ENCODE data around the gene COPS4. TPM values are rescaled to one million over a fixed set of nuclear protein-coding genes. Genes with fewer than 3 reads are reported as not detected.
"Not testable (repeated sequence)": the region's sequence is repeated elsewhere in the genome, so short reads cannot be mapped to it uniquely, and the experiment has no call there.

Gene COPS4
- total RNA-seq, result 10 to 100 TPM; 28.9 to 29.3 TPM

- H3K36me3 Mint-ChIP-seq (ENCODE audit: insufficient read depth in 2 of 2), result peaks cover 0 to 2% of the 10 kb centered on the region in 2 donors
- peaks cover 30% of the 10 kb centered on the region for H3K4me1 Mint-ChIP-seq (ENCODE audit: low read depth)
- H3K4me3 Mint-ChIP-seq, result peak within 1 kb of the TSS; percentile 96 to 97
- H3K9me3 Mint-ChIP-seq, result no peaks in the 10 kb centered on the region
- ATAC-seq (replicated peaks in 1 of 2) (peak; percentile 98 to 99), DNase-seq (peak; percentile 94 to 97)
- H3K27me3 Mint-ChIP-seq (ENCODE audit: low read depth), result no peaks in the 10 kb centered on the region
- peak within 1 kb of the TSS; percentile 96 for H3K27ac Mint-ChIP-seq
Observed at GRCh38 chr4:83034630-83035494, at the start of gene COPS4. Gene COPS4, plus strand, starts transcription at chr4:83035183. Its CDS starts 42 bp downstream, at chr4:83035225.

- peaks cover 30% of the 10 kb centered on the region for H3K4me1 Mint-ChIP-seq (ENCODE audit: low read depth)
- ATAC-seq (replicated peaks in 1 of 2); H3K27ac Mint-ChIP-seq; DNase-seq; H3K27me3 Mint-ChIP-seq (ENCODE audit: low read depth); H3K9me3 Mint-ChIP-seq; H3K4me3 Mint-ChIP-seq: not testable (repeated sequence)
- peaks cover 3 to 15% of the 10 kb centered on the region in 2 donors for H3K36me3 Mint-ChIP-seq (ENCODE audit: insufficient read depth in 2 of 2)
Observed at GRCh38 chr4:82987519-82987918, 47.5 kb upstream of the COPS4 start.

GRCh38 chr4:82988323-82988832 is 46.6 kb upstream of the COPS4 start:
- H3K4me3 Mint-ChIP-seq, result no peak overlapping the region
- no peak overlapping the region for H3K27ac Mint-ChIP-seq
- H3K36me3 Mint-ChIP-seq (ENCODE audit: insufficient read depth in 2 of 2), result peaks cover 3 to 15% of the 10 kb centered on the region in 2 donors
- H3K4me1 Mint-ChIP-seq (ENCODE audit: low read depth), result peaks cover 32% of the 10 kb centered on the region
- H3K27me3 Mint-ChIP-seq (ENCODE audit: low read depth), result no peaks in the 10 kb centered on the region
- ATAC-seq (replicated peaks in 1 of 2) (no peak), DNase-seq (no peak)
- H3K9me3 Mint-ChIP-seq, result no peaks in the 10 kb centered on the region

- no peaks in the 10 kb centered on the region for H3K9me3 Mint-ChIP-seq
- H3K4me3 Mint-ChIP-seq, result peak overlapping the region; percentile 38 to 48
- H3K36me3 Mint-ChIP-seq (ENCODE audit: insufficient read depth in 2 of 2), result peaks cover 0 to 7% of the 10 kb centered on the region in 2 donors
- H3K27me3 Mint-ChIP-seq (ENCODE audit: low read depth), result no peaks in the 10 kb centered on the region
- ATAC-seq (replicated peaks in 1 of 2), result peak; percentile 65 to 74
- peak overlapping the region; percentile 28 for H3K27ac Mint-ChIP-seq
- peak in 1 of 2 donors; percentile 10 for DNase-seq
- peaks cover 27% of the 10 kb centered on the region for H3K4me1 Mint-ChIP-seq (ENCODE audit: low read depth)
Observed at GRCh38 chr4:82989575-82990429, 45.2 kb upstream of the COPS4 start.

- Mint-ChIP-seq H3K36me3 (ENCODE audit: insufficient read depth in 2 of 2) (peaks cover 0 to 6% of the 10 kb centered on the region in 2 donors), H3K9me3 (no peaks in the 10 kb centered on the region), H3K4me1 (ENCODE audit: low read depth) (peaks cover 26% of the 10 kb centered on the region), H3K4me3 (no peak overlapping the region), H3K27ac (no peak overlapping the region), H3K27me3 (ENCODE audit: low read depth) (no peaks in the 10 kb centered on the region)
- ATAC-seq (replicated peaks in 1 of 2) (no peak), DNase-seq (no peak)
Observed at GRCh38 chr4:82994834-82995233, 40.1 kb upstream of the COPS4 start.

- Mint-ChIP-seq H3K4me3 (no peak overlapping the region), H3K27me3 (ENCODE audit: low read depth) (no peaks in the 10 kb centered on the region), H3K36me3 (ENCODE audit: insufficient read depth in 2 of 2) (peaks cover 0 to 6% of the 10 kb centered on the region in 2 donors), H3K9me3 (no peaks in the 10 kb centered on the region), H3K4me1 (ENCODE audit: low read depth) (peaks cover 17% of the 10 kb centered on the region), H3K27ac (no peak overlapping the region)
- ATAC-seq (replicated peaks in 1 of 2) (no peak), DNase-seq (no peak)
Observed at GRCh38 chr4:82998898-82999297, 36.1 kb upstream of the COPS4 start.

- no peak for ATAC-seq (replicated peaks in 1 of 2)
- Mint-ChIP-seq H3K36me3 (ENCODE audit: insufficient read depth in 2 of 2) (no peaks in the 10 kb centered on the region), H3K27me3 (ENCODE audit: low read depth) (no peaks in the 10 kb centered on the region), H3K9me3 (no peaks in the 10 kb centered on the region), H3K4me1 (ENCODE audit: low read depth) (peaks cover 32% of the 10 kb centered on the region), H3K4me3 (no peak overlapping the region), H3K27ac (no peak overlapping the region)
- no peak for DNase-seq
Observed at GRCh38 chr4:83002329-83002728, 32.7 kb upstream of the COPS4 start.

GRCh38 chr4:83003044-83003791 is 31.8 kb upstream of the COPS4 start:
- H3K4me1 Mint-ChIP-seq (ENCODE audit: low read depth), result peaks cover 35% of the 10 kb centered on the region
- H3K27me3 Mint-ChIP-seq (ENCODE audit: low read depth); H3K36me3 Mint-ChIP-seq (ENCODE audit: insufficient read depth in 2 of 2); ATAC-seq (replicated peaks in 1 of 2); DNase-seq; H3K27ac Mint-ChIP-seq; H3K9me3 Mint-ChIP-seq; H3K4me3 Mint-ChIP-seq: not testable (repeated sequence)

- Mint-ChIP-seq H3K27me3 (ENCODE audit: low read depth) (no peaks in the 10 kb centered on the region), H3K4me3 (peak overlapping the region; percentile 93 to 97), H3K27ac (peak overlapping the region; percentile 99), H3K4me1 (ENCODE audit: low read depth) (peaks cover 65% of the 10 kb centered on the region), H3K36me3 (ENCODE audit: insufficient read depth in 2 of 2) (peaks cover 2 to 7% of the 10 kb centered on the region in 2 donors), H3K9me3 (no peaks in the 10 kb centered on the region)
- no peak for DNase-seq
- no peak for ATAC-seq (replicated peaks in 1 of 2)
Observed at GRCh38 chr4:83009529-83009928, 25.5 kb upstream of the COPS4 start.

GRCh38 chr4:83010111-83010521 is 24.9 kb upstream of the COPS4 start:
- H3K9me3 Mint-ChIP-seq, result no peaks in the 10 kb centered on the region
- peaks cover 65% of the 10 kb centered on the region for H3K4me1 Mint-ChIP-seq (ENCODE audit: low read depth)
- DNase-seq (peak in 1 of 2 donors; percentile 9), ATAC-seq (replicated peaks in 1 of 2) (no peak)
- peak overlapping the region; percentile 99 for H3K27ac Mint-ChIP-seq
- H3K4me3 Mint-ChIP-seq, result peak overlapping the region; percentile 93 to 97
- no peaks in the 10 kb centered on the region for H3K27me3 Mint-ChIP-seq (ENCODE audit: low read depth)
- peaks cover 2 to 7% of the 10 kb centered on the region in 2 donors for H3K36me3 Mint-ChIP-seq (ENCODE audit: insufficient read depth in 2 of 2)

- H3K27me3 Mint-ChIP-seq (ENCODE audit: low read depth), result no peaks in the 10 kb centered on the region
- peak within 1 kb of the TSS; percentile 99 for H3K27ac Mint-ChIP-seq
- H3K36me3 Mint-ChIP-seq (ENCODE audit: insufficient read depth in 2 of 2), result peaks cover 2 to 7% of the 10 kb centered on the region in 2 donors
- DNase-seq (peak; percentile 88 to 91), ATAC-seq (replicated peaks in 1 of 2) (peak; percentile 63)
- peak within 1 kb of the TSS; percentile 93 to 97 for H3K4me3 Mint-ChIP-seq
- no peaks in the 10 kb centered on the region for H3K9me3 Mint-ChIP-seq
- peaks cover 60% of the 10 kb centered on the region for H3K4me1 Mint-ChIP-seq (ENCODE audit: low read depth)
Observed at GRCh38 chr4:83010522-83011318, 24.3 kb upstream of the COPS4 start, which contains the start of gene LIN54. Gene LIN54, minus strand, starts transcription at chr4:83010823. Its CDS starts 25,979 bp downstream, at chr4:82984844.

Data from activated T-cell treated with anti-CD3 and anti-CD28 coated beads, Interleukin-2, amount 50 U/mL, for 72 hours (primary cell).